Activated naive CD8-positive, alpha-beta T cell treated with anti-CD3 and anti-CD28 coated beads for 36 hours (primary cell): Measurements from ENCODE around the gene CCT5. TPM values are rescaled to one million over a fixed set of nuclear protein-coding genes. Genes with fewer than 3 reads are reported as not detected.
"Not testable (repeated sequence)": the region's sequence is repeated elsewhere in the genome, so short reads cannot be mapped to it uniquely, and the experiment has no call there.

Source experiments
- DNase-seq: peaks from one replicate; pipeline ENCODE4 v3.0.0; 2021
- H3K27ac Mint-ChIP-seq: one replicate; pipeline ENCODE4 v1.8.0; 2022; ENCODE audit warnings: mild to moderate bottlenecking, moderate library complexity, mixed read lengths
- H3K27me3 Mint-ChIP-seq: one replicate; pipeline ENCODE4 v1.8.0; 2022; ENCODE audit warnings: mild to moderate bottlenecking, mixed read lengths
- H3K36me3 Mint-ChIP-seq: one replicate; pipeline ENCODE4 v1.8.0; 2021; ENCODE audit warnings: mild to moderate bottlenecking, mixed read lengths
- H3K4me1 Mint-ChIP-seq: one replicate; pipeline ENCODE4 v1.8.0; 2021; ENCODE audit warnings: mixed read lengths
- H3K4me3 Mint-ChIP-seq: one replicate; pipeline ENCODE4 v1.8.0; 2022; ENCODE audit warnings: mild to moderate bottlenecking, moderate library complexity, mixed read lengths
- H3K9me3 Mint-ChIP-seq: one replicate; pipeline ENCODE4 v1.8.0; 2022; ENCODE audit warnings: mixed read lengths
- total RNA-seq, 2 experiments: library from RNA; stranded (reverse); gene quantifications; one replicate each; pipeline ENCODE4 v1.2.3, GENCODE V29; 2021

The CCT5 gene
- total RNA-seq, 2 experiments from 2014 or later, result 548 to 564 TPM

GRCh38 chr5:10310835-10311570 lies 60.9 kb downstream of the CCT5 start:
- not testable (repeated sequence) for H3K9me3 Mint-ChIP-seq, H3K27ac Mint-ChIP-seq, DNase-seq, H3K4me3 Mint-ChIP-seq, H3K36me3 Mint-ChIP-seq
- peaks cover 28% of the 10 kb centered on the region for H3K27me3 Mint-ChIP-seq
- peaks cover 11% of the 10 kb centered on the region for H3K4me1 Mint-ChIP-seq

- H3K27me3 Mint-ChIP-seq, result peaks cover 20% of the 10 kb centered on the region
- no peaks in the 10 kb centered on the region for H3K9me3 Mint-ChIP-seq
- no peak overlapping the region for H3K27ac Mint-ChIP-seq
- H3K36me3 Mint-ChIP-seq, result no peaks in the 10 kb centered on the region
- no peak overlapping the region for H3K4me3 Mint-ChIP-seq
- DNase-seq, result no peak
- H3K4me1 Mint-ChIP-seq, result peaks cover 11% of the 10 kb centered on the region
Measured at GRCh38 chr5:10311595-10312425, 61.7 kb downstream of the CCT5 start.

GRCh38 chr5:10315201-10315600 lies 65.1 kb downstream of the CCT5 start:
- no peak overlapping the region for H3K4me3 Mint-ChIP-seq
- no peak for DNase-seq
- H3K27me3 Mint-ChIP-seq, result no peaks in the 10 kb centered on the region
- peaks cover 4% of the 10 kb centered on the region for H3K4me1 Mint-ChIP-seq
- H3K27ac Mint-ChIP-seq, result no peak overlapping the region
- H3K9me3 Mint-ChIP-seq, result no peaks in the 10 kb centered on the region
- no peaks in the 10 kb centered on the region for H3K36me3 Mint-ChIP-seq

Other genes with a start within 250 kb of the CCT5 start
- 10 to 100 TPM; 25.9 to 26.2 TPM for gene ATPSCKMT, start 392 bp upstream of the CCT5 start, total RNA-seq
- 1 to 10 TPM; 2.4 to 2.9 TPM for gene CMBL, start 57.6 kb downstream of the CCT5 start, total RNA-seq
- gene MARCHF6, start 103.4 kb downstream of the CCT5 start, total RNA-seq, result 10 to 100 TPM; 82.7 to 86.1 TPM
- gene ROPN1L, start 191.6 kb downstream of the CCT5 start, total RNA-seq, result not detected